GM18868 (cell line): Measurements from ENCODE around the gene CBX6.

Source experiments
- ATAC-seq: cut with Tn5 transposase; IDR thresholded peaks from one replicate; pipeline ENCODE4 v1.9.1; 2021; ENCODE audit warnings: mild to moderate bottlenecking, moderate library complexity; ENCODE audit not compliant: unreplicated experiment

Gene CBX6

GRCh38 chr22:38841211-38841610 is 30.8 kb downstream of the CBX6 start:
- ATAC-seq, result no peak

GRCh38 chr22:38840129-38840528 is 31.9 kb downstream of the CBX6 start:
- no peak for ATAC-seq

- ATAC-seq, result no peak
Observed at GRCh38 chr22:38839686-38840085, 32.3 kb downstream of the CBX6 start.

GRCh38 chr22:38837414-38837928 is 34.5 kb downstream of the CBX6 start:
- ATAC-seq, result no peak

- no peak for ATAC-seq
Observed at GRCh38 chr22:38835888-38836301, 36.1 kb downstream of the CBX6 start.

- no peak for ATAC-seq
Observed at GRCh38 chr22:38834991-38835390, 37.0 kb downstream of the CBX6 start.

GRCh38 chr22:38834215-38834953 is 37.6 kb downstream of the CBX6 start:
- ATAC-seq, result no peak

GRCh38 chr22:38833061-38833460 is 39.0 kb downstream of the CBX6 start:
- no peak for ATAC-seq

- ATAC-seq, result no peak
Observed at GRCh38 chr22:38832005-38832978, 39.7 kb downstream of the CBX6 start.

GRCh38 chr22:38831166-38831945 is 40.7 kb downstream of the CBX6 start:
- no peak for ATAC-seq

GRCh38 chr22:38830845-38831108 is 41.2 kb downstream of the CBX6 start:
- no peak for ATAC-seq

GRCh38 chr22:38830026-38830844 is 41.8 kb downstream of the CBX6 start:
- ATAC-seq, result no peak

- ATAC-seq, result no peak
Observed at GRCh38 chr22:38829485-38829884, 42.5 kb downstream of the CBX6 start.

GRCh38 chr22:38828616-38829205 is 43.3 kb downstream of the CBX6 start:
- ATAC-seq, result no peak

GRCh38 chr22:38828191-38828590 is 43.8 kb downstream of the CBX6 start:
- ATAC-seq, result no peak

- no peak for ATAC-seq
Observed at GRCh38 chr22:38827510-38827909, 44.5 kb downstream of the CBX6 start.

- ATAC-seq, result no peak
Observed at GRCh38 chr22:38826801-38827200, 45.2 kb downstream of the CBX6 start.

GRCh38 chr22:38826386-38826785 is 45.6 kb downstream of the CBX6 start:
- ATAC-seq, result no peak

- ATAC-seq, result no peak
Observed at GRCh38 chr22:38824585-38824984, 47.4 kb downstream of the CBX6 start.

- no peak for ATAC-seq
Observed at GRCh38 chr22:38823637-38824036, 48.4 kb downstream of the CBX6 start.
